ENCODE results near the gene ERI3.

Gene ERI3

DNA sequence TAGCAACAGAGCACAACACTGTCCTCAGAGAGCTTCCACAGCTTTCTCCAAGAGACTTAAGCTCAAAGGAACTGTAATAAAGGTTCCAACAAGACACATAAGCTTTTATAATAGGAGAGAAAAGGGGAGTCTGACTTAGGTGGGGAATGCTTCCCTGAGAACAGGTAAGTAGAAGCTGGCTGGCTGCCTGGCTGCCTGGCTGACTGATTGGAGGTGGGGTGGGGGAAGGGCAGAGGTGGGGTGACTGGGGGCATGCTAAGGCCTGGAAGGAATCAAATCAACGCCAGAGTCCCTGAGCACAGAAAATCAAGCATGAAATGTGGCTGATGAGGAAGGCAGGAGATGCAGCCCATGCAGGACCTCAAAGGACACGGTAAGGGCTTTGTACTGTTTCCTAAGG, 96.0 kb downstream of the ERI3 start:
- DNase-seq = no peak

DNA sequence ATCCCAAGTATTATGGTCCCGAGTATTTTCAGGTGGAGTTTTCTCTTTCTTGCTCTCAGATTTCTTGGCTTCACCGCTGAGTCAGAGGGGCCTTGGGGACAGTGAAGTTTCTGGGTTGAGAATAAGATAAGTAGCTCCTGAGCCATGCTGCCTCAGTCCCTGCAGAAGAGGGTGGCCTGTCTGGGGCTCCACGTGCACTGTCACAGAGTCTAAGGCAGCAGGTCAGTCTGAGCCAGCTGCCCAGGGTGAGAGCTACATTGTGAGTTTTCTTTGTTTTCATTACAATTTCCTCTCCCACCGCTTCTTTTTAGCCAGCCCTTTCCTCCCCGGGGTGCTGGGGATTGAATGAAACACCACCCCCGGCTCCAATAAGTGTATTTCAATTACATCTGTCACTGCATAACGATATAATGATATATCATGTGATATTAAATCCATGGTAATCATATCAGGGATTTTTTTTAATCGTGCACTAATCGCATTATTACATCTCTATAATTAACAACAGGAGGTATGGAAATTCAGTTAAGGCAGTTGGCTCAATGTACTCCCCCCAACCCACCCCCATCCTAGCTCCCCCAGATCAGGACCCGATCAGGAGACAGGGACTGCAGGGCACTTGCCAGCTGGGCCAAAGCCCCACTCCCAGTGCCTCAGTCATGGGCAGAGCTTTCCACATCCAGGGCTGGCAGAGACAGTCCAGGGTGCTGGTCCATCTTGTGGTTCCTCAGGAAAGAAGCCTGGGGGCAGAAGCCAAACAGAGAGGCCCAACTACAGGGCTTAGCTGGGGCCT, 98.1 kb downstream of the ERI3 start:
- DNase-seq = no peak

DNA sequence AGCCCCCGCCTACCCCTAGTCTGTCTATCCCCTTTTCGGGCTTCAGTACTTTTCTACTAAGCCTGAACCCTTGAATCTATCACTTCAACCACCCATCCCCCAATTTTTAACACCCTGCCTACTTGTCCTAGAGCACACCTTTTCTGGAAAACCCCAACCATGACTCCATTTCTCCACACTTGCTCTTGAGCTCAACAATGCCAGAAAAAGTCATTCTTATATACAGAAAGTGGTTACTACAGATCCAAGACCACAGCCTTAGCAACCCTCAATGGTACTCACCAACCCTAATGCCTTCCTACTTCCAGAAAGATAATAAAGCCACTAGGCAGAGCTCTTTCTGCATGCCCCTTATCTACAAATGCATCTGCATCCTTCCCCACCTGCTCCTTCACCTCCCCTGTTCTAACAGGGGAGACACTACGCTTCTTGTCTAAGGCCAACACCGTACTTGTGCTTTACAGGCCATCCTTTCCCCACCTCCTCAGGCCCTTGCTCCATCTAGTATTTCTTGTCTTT, 100.6 kb downstream of the ERI3 start:
- DNase-seq = no peak

DNA sequence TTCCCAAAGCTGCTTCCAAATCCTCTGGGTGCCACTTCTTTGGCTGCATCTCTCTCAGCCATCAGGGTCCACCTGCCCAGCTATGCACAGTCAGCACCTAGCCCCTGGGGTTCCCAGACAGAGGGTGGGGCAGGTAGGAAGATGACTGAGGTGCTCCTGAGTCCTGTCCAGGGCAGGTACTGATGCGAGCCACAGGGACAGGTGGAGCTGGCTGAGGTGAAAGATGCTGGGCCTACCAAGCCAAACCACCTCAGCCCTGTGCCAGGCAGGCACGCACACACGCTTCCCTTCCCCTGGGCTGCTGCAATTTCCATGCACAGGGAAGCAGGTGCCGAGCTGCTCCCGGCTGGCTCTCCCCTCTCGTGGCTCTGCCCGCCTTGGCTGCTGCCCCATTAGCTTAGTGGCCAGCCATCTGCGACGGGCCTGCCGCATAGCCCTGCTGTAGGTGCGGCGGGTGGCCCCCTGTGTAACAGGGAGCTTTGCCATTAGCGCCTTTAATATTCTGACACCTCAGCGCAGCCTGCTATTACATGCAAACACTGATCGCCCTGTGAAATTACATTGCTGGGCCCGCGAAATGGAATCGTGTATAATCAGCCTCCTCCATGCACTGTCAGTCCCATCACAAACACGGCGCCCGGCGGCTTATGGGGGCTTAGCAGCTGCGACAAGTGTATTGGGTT, 102.9 kb downstream of the ERI3 start:
- DNase-seq = no peak

DNA sequence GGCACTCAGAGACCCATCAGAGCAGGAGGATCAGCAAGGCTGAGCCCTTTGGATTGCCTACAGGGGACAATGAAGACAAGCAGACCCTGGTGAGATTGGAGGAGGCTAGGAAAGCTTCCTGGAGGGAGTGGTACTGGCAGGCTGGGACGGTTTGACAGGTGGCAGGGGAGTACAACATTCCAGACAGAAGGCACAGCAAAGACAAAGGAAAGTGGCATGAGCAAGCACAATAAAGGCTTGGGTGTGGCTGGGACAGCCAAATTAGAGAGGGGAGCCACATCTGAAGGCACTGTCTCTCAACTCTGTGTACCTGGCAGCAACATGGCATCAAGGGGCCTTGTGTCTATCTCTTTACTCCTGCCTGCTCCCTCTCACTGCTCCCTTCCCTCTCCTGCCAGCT, 103.6 kb downstream of the ERI3 start:
- no peak for DNase-seq

DNA sequence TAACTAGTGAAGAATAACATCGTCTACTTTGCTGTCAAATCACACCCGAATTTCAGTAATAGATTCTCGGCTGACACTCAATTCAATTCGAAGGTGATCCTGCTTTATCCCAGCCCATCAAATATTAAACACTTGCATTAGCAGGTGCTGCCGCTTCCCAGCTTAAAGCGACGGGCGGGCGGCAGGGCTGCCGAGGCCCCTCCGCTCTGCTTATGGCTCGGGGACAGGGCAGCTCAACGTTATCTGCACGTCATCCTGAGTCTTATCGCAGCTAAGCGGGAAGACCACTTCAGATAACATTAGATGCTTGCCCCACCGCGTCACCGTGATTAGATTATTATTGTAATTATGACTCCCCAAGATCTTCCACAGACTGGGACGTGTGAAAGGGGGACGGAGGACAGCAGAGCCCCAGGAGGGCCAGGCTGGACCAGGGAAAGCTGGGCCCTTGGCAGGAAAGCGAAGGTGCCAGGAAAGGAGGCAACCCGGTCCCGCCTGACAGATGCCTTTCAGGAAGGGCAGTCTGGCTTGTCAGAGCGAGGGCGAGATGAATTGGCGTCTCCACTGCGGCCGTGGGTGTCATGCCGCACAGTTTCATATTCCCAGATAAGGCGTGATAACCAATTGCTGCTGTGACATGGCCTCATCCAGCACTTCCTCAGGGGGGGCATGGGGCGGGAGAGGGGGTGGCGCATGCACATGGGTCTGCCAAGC, 104.8 kb downstream of the ERI3 start:
- DNase-seq = no peak

DNA sequence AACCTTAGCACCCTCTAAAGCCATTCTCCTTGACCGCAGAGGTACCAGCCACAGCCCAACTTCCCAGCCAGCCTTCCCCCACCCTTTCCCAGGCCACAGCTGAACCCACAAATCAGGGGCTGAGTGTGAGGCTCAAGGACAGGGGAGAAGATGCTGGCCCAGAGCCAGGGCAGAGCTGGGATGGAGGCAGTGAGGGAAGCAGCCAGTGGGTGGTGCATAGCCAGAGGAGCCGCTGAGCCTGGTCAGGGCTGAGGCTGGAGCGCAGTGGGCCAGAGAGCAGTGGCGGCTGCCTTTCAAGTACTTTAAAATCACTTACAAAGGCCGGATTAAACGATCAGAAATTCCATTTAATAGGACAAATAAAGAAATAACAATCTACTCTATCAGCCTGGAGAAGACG, 105.5 kb downstream of the ERI3 start:
- DNase-seq = no peak

DNA sequence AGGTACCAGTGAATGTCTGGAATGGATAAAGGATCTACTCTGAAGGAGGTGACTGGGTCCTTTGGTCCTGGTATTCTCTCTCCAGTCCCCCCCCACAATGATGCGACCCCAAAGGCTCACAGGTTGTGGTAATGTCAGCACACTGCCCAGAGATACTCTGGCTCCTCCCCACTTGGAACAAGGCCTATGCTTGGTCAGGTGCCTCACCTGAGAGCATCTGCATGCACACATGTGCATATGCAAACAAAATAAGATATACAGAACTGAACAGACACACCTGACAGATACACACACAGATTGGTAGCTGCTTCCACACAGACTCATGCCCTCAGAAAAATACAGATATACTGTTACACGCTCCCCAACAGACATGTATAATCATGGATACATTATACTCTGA, 108.3 kb downstream of the ERI3 start:
- no peak for DNase-seq

DNA sequence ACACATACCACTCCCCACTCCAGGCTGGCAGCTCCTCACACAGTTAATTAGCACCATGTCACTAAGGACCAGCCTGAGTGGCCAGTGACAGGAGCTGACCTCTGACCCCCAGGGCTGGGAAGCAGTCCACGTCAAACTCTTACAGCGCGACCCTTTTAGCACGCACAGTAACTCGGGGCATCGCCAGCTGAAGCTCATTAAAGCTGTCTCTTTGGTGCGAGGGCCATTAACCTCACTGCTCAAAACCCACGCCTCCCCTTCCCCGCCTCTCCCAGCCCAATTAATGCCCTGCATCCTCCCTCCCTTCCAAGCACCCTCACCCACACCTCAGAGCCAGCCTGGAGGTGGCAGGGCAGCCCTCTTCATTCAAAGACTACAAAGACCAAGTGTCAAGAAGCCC, 110.1 kb downstream of the ERI3 start:
- DNase-seq = no peak

DNA sequence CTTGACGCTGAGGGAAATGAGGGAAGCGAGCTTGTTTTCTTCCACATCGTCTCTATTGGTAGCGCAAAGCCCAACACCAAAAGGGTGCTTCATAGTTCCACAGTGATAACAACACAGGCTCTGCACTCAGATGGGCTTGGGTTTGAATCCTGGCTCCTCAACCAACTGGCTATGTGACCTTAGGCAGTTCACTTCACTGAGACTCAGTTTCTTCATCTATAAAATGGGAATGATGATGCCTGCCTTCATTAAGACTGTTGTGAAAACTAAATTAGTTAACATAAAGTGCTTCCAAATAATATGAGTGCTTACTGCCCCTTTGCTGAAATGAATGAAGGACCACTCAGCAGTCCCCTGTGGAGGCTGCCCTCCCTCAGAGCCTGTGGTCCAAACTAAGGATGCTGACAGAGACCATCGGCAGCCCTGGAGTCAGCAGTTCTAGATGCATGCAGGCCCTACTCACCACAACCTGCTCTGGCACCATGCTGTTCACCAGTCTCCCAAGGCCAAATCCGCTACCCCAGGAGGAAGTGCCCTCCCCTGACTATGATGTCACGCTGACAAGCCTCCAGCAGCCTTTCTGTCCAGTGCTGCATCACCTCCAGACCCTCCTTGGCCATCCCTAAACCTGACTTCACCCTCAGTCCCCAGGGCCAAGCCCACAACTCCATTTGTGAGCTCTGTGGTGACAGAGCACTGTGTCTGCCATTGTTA, 111.1 kb downstream of the ERI3 start:
- DNase-seq = no peak

DNA sequence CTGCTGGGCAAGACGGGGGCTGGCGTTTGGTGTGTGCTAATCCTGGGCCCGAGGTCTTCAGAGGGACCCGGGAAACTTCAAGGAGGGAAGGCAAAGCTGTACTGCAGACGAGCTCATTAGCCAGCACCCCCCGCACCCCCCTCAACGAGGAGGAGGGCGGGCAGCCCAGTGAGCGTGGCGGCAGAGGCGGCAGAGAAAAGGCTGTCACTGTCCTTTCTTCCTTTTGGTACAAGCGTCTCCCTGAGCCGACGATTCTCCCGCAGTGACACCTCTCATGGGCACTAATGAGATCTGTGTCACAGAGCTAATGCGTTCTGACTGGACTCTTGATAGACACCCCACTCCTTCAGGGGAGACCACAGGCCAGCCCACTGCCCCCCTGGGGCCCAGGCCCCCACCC, 112.3 kb downstream of the ERI3 start:
- DNase-seq = no peak

DNA sequence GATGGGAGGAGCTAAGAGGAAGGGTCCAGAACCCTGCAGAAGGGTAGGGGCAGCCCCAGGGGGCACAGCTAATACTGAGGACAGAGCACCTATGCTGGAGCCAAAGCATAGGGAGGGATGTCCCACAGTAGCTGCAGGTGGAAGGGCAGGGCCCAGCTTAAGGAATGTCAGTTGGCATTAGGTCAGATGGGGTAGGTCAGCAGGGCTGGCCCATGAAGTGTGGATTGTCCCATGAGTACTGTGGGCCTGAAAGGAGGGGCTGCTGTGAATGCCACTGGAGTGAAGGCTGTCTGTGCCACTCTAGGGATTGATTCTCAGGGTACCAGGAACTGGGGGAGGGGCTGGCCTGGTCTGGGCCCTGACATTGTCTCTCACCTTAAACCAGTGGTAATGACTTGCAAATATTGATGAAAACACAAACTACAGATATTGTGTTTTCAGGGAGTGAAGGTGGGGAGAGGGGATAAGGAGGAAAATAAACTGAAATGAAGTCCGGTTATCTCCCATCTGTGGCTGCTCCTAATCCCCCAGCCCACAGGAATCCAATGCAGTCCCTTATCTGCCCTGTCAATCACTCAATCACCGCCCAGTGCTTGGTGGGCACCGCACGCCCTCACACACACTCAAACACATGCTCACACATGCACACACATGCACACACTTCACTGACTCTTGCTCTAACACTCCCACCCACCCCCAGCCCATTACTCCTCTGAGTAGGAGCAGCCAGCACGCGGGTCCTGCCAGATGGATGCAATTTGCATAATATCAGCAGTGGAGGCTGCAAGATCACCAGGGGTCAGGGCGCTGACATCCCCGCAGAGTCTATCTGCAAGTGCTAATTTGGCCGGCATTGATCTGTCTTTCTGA, 114.0 kb downstream of the ERI3 start:
- no peak for DNase-seq

DNA sequence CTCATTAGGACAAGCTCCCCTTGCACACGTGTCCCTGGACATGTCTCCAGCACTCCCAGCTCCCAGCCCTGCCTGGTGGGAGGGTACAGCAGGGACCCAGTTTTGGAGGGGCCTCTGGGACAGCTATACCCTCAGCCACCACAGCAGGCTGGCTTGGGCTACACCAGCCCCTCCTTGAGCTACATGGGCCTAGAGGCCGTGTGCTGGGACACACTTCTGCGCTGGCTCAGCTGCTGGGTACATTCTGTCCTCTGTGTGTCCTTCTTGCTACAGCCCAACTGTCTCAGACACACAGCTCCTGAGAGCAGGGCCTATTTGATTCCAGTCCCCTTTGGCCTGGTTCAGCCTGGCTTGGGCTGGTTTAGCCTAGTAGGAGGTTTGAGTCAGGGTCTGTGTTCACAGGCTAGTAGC, 115.1 kb downstream of the ERI3 start:
- DNase-seq = no peak

DNA sequence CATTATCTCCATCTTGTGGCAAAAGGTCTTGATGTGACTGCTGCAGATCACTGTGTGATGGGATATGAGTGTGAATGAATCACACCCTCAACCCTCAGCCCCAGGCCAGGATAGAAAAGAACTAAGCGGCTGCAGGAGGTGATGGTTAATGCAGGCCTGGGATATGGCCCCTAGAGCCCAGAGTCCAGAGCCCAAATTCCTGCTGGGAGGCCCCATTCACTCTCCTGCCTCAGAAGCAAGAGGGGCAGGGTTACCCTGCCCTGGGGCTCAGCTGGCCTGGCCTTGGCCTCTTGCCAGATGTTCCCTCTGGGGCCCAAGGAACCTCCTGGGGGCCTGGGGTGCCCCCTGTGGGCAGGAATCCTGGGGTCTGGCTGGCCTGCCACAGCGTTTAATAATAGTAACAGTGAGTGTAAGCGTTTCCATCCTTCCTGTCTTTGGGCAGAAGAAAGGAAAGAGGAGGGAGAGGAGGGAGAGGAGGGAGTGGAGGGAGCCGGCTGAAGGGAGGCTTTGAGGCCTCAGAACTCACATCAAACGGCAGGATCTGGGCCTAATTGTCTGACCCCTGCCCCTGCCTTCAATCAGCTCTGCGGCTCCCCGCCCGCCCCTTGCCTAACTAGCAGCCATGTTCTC, 115.6 kb downstream of the ERI3 start:
- no peak for DNase-seq

DNA sequence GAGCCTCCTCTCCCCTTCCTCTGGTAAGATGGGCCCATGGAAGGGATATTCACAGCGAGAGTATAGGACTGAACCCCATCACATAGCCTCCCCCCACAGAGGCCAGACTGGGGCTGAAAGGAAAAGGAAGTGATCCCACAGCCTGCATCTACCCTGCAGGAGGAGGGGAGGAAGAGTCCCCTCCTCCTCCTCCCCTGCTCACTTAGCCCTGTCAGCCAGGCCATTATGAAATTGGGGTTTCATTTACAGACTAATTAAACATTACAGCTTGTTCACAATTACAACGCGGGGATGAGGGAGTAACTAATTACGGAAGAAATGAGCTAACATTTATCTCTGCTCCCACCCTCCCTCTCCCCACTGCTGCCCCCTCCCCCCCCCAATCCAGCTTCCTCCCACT, 116.4 kb downstream of the ERI3 start:
- no peak for DNase-seq

DNA sequence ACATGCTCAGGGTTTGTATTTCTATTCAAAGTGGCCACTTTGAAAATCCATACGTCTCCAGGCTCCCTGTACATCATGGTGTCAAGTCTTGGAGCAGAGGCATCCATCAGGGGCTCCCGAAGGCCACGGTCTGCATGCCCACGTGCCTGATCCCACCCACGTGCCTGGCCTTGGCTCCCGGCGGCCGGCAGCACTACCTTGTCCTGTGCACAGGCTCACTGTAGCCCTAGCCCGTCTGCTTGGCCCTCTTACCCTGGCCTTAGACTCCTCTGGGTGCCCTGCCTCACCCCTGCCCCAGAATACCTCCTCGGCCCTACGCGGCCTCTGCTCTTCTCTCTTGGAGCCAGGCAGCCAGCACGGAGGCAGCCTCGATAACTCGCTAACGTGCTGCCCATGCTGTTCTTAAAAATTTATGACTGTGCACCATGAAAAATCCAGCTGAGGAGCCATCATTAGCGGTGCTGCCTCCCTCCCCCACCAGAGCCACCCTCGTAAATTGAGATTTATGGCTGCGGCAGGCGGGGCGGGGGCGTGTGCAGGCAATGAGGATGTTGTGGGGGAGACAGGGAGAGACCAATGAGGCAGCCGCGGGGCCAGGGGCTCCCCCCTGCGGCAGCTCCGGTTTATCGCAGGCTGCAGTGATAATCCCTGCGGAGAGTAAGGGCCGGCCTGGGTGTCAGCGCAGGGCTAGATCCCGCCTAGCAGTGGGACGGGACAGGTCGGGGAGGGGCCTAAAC, 117.2 kb downstream of the ERI3 start:
- no peak for DNase-seq

DNA sequence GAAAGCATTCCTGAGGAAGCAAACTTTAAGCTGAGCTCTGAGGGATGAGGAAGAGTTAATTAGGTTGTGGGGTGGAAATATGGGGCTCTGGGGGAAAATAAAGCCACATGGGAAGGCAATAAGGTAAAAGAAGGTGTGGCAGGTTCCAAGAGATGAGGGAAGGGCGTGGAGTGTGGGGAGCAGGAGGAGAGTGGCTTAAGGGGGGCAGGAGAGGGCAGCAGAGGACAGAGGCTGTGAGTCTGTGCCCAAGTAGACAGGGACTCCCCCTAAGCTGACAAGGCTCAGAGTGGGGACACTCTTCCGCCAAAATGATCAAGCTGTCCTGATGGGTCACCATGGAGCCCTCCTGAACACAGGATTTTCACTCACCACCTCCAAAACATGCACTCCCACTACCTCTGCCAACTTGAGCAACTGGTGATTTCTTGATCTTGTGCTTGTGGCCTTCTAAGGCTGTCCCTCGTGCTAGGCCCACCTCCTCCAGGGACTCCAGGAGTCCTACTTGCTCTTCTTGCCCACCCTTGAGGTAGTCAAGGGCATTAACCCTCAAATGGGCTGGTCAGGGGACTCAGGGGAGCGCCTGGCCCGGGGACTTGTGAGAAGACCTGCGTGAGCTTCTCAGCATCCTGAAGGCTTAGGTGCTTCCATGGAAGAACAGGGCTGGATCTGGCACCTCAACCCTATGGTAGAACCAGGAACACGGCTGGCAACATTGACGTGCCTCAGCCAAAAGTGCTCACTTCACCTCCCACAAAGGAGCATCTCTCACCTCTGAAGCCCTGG, 118.4 kb downstream of the ERI3 start:
- no peak for DNase-seq

DNA sequence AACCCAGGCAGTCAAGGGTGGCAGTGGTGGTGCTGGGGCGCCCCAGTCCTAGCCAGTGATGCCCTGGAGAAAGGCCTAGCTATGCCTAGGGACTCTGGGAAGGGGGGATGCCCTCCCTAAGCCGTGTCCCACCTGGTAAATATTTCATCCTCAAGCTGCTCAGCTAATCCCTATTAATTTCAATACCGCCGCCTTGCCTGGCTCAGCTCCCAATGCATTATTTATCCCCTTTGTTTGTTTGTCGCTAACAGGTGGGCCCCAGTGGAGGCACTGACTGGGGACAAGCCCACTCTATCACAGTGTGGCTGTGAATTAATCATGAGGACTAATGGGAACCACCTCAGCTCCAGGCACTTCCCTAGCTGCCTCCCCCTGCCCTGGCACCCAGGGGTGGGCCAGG, 119.2 kb downstream of the ERI3 start:
- no peak for DNase-seq

DNA sequence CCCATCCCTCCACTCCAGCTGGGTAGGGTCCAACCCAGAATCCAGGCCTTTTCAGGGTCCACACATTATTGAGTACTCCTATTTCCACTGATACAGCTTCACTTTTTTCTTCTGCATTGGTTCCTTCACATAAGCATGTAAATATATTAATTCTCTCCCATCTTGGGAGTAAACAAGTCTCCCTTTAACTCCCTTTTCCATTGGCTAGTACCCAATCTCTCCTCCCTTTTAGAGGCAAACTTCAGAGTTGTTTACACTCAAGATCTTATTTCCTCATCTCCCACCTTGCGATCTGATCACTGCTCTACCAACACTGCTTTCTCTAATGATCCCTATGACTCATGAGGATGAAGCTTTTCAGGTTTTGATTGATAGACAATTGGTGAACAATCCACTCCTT, 121.5 kb downstream of the ERI3 start:
- DNase-seq = no peak

DNA sequence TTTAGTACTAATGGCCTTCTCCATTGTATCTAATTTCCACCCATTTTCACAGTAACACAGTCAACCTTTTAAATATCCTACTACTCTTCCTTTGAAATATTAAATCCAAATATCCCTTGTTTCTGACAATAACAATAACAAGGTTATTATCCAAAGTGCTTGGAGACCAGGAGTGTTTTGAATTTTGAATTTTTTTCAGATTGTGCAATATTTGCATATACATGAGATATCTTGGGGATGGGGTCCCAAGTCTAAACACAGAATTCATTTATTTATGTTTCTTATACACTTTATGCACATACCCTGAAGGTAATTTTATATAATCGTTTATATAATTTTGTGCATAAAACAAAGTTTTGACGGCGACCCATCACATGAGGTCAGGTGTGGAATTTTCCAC, 124.3 kb downstream of the ERI3 start:
- DNase-seq = no peak

All from AML-193 (cell line).